ENCODE results near the gene MB21D2. TPM values are rescaled to one million over a fixed set of nuclear protein-coding genes. Genes with fewer than 3 reads are reported as not detected.
A peak's percentile ranks its signal among the peaks of the same experiment; 100 is the strongest.

Gene MB21D2
- polyA plus RNA-seq, 3 donors from 2014 or later = 0.07 to 0.53 TPM; not detected in 1

DNA sequence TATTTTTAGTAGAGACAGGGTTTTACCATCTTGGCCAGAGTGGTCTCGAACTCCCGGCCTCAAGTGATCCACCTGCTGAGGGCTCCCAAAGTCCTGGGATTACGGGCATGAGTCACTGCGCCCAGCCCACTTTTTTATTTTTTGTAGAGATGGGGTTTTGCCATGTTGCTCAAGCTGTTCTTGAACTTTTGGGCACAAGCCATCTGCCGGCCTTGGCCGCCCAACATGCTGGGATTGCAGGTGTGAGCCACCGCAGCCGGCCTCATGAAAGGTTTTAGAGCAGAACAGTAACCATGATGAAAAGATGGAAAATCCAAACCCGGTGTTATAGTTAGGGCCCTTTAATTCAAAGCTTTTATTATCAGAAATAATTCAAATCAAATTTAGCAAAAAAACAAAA, 15.6 kb upstream of the MB21D2 start:
- Mint-ChIP-seq H3K4me1 (no peaks in the 10 kb centered on the region), H3K9me3 (peaks cover 0 to 9% (median 1%) of the 10 kb centered on the region in 6 donors), H3K27ac (no peak overlapping the region), H3K36me3 (no peaks in the 10 kb centered on the region), H3K4me3 (no peak overlapping the region), H3K27me3 (ENCODE audit: low read depth in 3 of 3) (no peaks in the 10 kb centered on the region)
- no peak for DNase-seq

- no peaks in the 10 kb centered on the region for H3K4me1 Mint-ChIP-seq
- no peak for DNase-seq
- no peak overlapping the region for H3K4me3 Mint-ChIP-seq
- no peaks in the 10 kb centered on the region for H3K27me3 Mint-ChIP-seq (ENCODE audit: low read depth in 3 of 3)
- H3K36me3 Mint-ChIP-seq = no peaks in the 10 kb centered on the region
- H3K9me3 Mint-ChIP-seq = peaks cover 0 to 6% (median 1%) of the 10 kb centered on the region in 6 donors
- no peak overlapping the region for H3K27ac Mint-ChIP-seq
Measured at GRCh38 chr3:192931825-192932224, 14.2 kb upstream of the MB21D2 start.

- Mint-ChIP-seq H3K4me3 (no peak overlapping the region), H3K36me3 (no peaks in the 10 kb centered on the region), H3K27me3 (ENCODE audit: low read depth in 3 of 3) (no peaks in the 10 kb centered on the region), H3K9me3 (peaks cover 0 to 4% (median 1%) of the 10 kb centered on the region in 6 donors), H3K4me1 (no peaks in the 10 kb centered on the region), H3K27ac (no peak overlapping the region)
- no peak for DNase-seq
Measured at GRCh38 chr3:192930577-192930976, 12.9 kb upstream of the MB21D2 start.

GRCh38 chr3:192929755-192930547, 12.3 kb upstream of the MB21D2 start:
- no peak for DNase-seq
- no peak overlapping the region for H3K4me3 Mint-ChIP-seq
- peaks cover 0 to 3% (median 1%) of the 10 kb centered on the region in 6 donors for H3K9me3 Mint-ChIP-seq
- no peak overlapping the region for H3K27ac Mint-ChIP-seq
- no peaks in the 10 kb centered on the region for H3K27me3 Mint-ChIP-seq (ENCODE audit: low read depth in 3 of 3)
- H3K36me3 Mint-ChIP-seq = no peaks in the 10 kb centered on the region
- no peaks in the 10 kb centered on the region for H3K4me1 Mint-ChIP-seq

DNA sequence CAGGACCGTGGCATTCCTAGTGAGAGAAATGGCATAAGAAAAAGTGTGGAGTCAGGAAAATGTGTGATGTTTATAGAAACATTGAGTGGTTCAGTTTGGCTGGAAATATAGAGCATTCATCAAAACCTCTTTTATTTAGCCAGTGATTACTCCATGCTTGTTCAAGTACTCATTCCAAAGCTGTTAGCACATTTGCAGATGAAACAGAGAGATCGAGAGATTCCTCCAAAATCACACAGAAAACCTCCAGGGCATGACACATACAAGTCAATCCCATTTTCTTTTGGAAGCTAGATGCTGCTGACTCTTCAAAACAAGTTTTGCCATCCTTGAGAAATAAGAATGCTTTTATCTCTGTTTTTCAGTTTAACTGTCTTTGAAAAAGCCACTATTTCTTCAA, 11.5 kb upstream of the MB21D2 start:
- Mint-ChIP-seq H3K9me3 (peaks cover 0 to 3% (median under 1%) of the 10 kb centered on the region in 6 donors), H3K27ac (no peak overlapping the region), H3K36me3 (no peaks in the 10 kb centered on the region), H3K4me1 (no peaks in the 10 kb centered on the region), H3K4me3 (no peak overlapping the region), H3K27me3 (ENCODE audit: low read depth in 3 of 3) (no peaks in the 10 kb centered on the region)
- no peak for DNase-seq

DNA sequence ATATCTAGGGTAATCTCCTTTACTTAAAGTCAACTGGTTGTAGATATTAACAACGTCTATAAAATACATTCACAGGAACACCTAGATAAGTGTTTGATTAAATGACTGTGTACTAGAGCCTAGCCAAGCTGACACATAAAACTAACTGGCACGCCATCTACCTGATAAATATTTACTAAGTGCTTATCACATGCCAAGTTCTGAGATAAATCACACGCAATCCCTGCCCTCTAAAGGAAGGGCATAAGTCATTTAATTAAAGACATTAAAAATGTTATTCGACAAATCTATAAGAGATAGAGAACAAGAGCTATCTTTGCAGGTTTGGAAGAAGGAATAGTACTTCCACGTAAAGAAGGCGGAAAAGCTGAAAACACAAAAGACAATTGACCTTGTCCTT, 11.1 kb upstream of the MB21D2 start:
- Mint-ChIP-seq H3K27me3 (ENCODE audit: low read depth in 3 of 3) (no peaks in the 10 kb centered on the region), H3K36me3 (no peaks in the 10 kb centered on the region), H3K4me3 (no peak overlapping the region), H3K4me1 (no peaks in the 10 kb centered on the region), H3K9me3 (peaks cover 0 to 3% (median under 1%) of the 10 kb centered on the region in 6 donors), H3K27ac (no peak overlapping the region)
- no peak for DNase-seq

DNA sequence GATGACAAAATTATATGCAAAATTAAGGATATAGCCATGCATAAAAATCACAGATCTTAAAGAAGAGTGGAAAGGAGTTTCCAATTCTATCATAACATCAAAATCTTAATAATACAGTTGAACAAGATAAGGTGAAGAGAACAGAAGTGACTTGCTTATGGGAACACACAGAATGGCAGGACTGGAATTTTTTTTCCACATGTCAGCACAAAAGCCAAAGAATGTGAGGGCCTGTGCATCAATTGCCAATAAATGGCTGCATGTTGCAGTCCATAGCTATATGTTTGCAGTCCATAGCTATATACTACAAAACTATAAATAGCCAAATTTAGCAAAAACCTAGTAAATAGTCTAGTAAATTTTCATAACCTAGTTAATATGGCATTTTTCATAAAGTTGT, 10.4 kb upstream of the MB21D2 start:
- Mint-ChIP-seq H3K27me3 (ENCODE audit: low read depth in 3 of 3) (peaks cover 0 to 3% (median 2%) of the 10 kb centered on the region in 3 donors), H3K27ac (no peak overlapping the region), H3K4me3 (no peak overlapping the region), H3K9me3 (peaks cover 0 to 3% (median under 1%) of the 10 kb centered on the region in 6 donors), H3K36me3 (no peaks in the 10 kb centered on the region), H3K4me1 (no peaks in the 10 kb centered on the region)
- DNase-seq = no peak

- no peaks in the 10 kb centered on the region for H3K4me1 Mint-ChIP-seq
- H3K27me3 Mint-ChIP-seq (ENCODE audit: low read depth in 3 of 3) = peaks cover 0 to 3% (median 2%) of the 10 kb centered on the region in 3 donors
- peaks cover 0 to 3% (median under 1%) of the 10 kb centered on the region in 6 donors for H3K9me3 Mint-ChIP-seq
- DNase-seq = no peak
- no peak overlapping the region for H3K4me3 Mint-ChIP-seq
- no peaks in the 10 kb centered on the region for H3K36me3 Mint-ChIP-seq
- H3K27ac Mint-ChIP-seq = no peak overlapping the region
Measured at GRCh38 chr3:192927016-192927415, 9.4 kb upstream of the MB21D2 start.

- Mint-ChIP-seq H3K36me3 (no peaks in the 10 kb centered on the region), H3K27ac (no peak overlapping the region)
Measured at GRCh38 chr3:192923731-192924130, 6.1 kb upstream of the MB21D2 start.

GRCh38 chr3:192921793-192922192, 4.1 kb upstream of the MB21D2 start:
- Mint-ChIP-seq H3K27ac (no peak overlapping the region), H3K4me3 (no peak overlapping the region), H3K36me3 (no peaks in the 10 kb centered on the region), H3K27me3 (ENCODE audit: low read depth in 3 of 3) (peaks cover 4 to 21% (median 17%) of the 10 kb centered on the region in 3 donors), H3K9me3 (peaks cover 0 to 21% (median 2%) of the 10 kb centered on the region in 6 donors), H3K4me1 (peaks cover 6 to 8% of the 10 kb centered on the region in 2 donors)
- no peak for DNase-seq

More at GRCh38 chr3:192923731-192924130, 6.1 kb upstream of the MB21D2 start:
- peaks cover 0 to 9% (median under 1%) of the 10 kb centered on the region in 6 donors for H3K9me3 Mint-ChIP-seq
- DNase-seq = no peak
- H3K27me3 Mint-ChIP-seq (ENCODE audit: low read depth in 3 of 3) = peaks cover 2 to 11% (median 9%) of the 10 kb centered on the region in 3 donors
- H3K4me1 Mint-ChIP-seq = no peaks in the 10 kb centered on the region
- H3K4me3 Mint-ChIP-seq = no peak overlapping the region

GRCh38 chr3:192920411-192920810, 2.8 kb upstream of the MB21D2 start:
- Mint-ChIP-seq H3K27me3 (ENCODE audit: low read depth in 3 of 3) (peaks cover 6 to 27% (median 17%) of the 10 kb centered on the region in 3 donors), H3K36me3 (peaks cover 0 to 3% (median 0%) of the 10 kb centered on the region in 3 donors), H3K9me3 (peaks cover 2 to 28% (median 4%) of the 10 kb centered on the region in 6 donors), H3K4me1 (peaks cover 7 to 15% of the 10 kb centered on the region in 2 donors), H3K27ac (no peak overlapping the region), H3K4me3 (no peak overlapping the region)
- no peak for DNase-seq

DNA sequence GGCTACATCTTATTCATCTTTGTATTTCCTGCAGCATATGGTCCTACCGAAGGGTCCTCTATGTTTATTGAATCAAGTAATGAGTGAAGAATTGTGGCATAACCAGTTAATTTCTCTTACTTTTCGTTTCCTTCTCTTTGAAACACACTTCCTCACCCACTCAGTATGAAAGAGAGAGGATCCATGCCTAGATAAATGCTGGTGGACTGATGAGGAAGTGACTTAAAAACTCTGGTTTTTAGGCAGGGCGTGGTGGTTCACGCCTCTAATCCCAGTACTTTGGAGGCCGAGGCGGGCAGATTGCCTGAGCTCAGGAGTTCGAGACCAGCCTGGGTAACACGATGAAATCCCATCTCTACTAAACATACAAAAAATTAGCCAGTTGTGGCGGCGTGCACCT, 2.2 kb upstream of the MB21D2 start:
- no peak overlapping the region for H3K4me3 Mint-ChIP-seq

GRCh38 chr3:192918275-192918588, 576 bp upstream of the MB21D2 start:
- Mint-ChIP-seq H3K9me3 (peaks cover 3 to 34% (median 4%) of the 10 kb centered on the region in 6 donors), H3K27ac (no peak overlapping the region), H3K4me1 (peaks cover 7 to 15% of the 10 kb centered on the region in 2 donors), H3K27me3 (ENCODE audit: low read depth in 3 of 3) (peaks cover 10 to 27% (median 23%) of the 10 kb centered on the region in 3 donors), H3K4me3 (peak overlapping the region; percentile 30 to 71 (median 53)), H3K36me3 (peaks cover 0 to 3% (median 0%) of the 10 kb centered on the region in 3 donors)
- no peak for DNase-seq

More for the DNA sequence above, 2.2 kb upstream of the MB21D2 start:
- Mint-ChIP-seq H3K4me1 (peaks cover 7 to 15% of the 10 kb centered on the region in 2 donors), H3K9me3 (peaks cover 2 to 28% (median 4%) of the 10 kb centered on the region in 6 donors), H3K27me3 (ENCODE audit: low read depth in 3 of 3) (peaks cover 7 to 27% (median 17%) of the 10 kb centered on the region in 3 donors), H3K36me3 (peaks cover 0 to 3% (median 0%) of the 10 kb centered on the region in 3 donors), H3K27ac (no peak overlapping the region)
- DNase-seq = no peak

DNA sequence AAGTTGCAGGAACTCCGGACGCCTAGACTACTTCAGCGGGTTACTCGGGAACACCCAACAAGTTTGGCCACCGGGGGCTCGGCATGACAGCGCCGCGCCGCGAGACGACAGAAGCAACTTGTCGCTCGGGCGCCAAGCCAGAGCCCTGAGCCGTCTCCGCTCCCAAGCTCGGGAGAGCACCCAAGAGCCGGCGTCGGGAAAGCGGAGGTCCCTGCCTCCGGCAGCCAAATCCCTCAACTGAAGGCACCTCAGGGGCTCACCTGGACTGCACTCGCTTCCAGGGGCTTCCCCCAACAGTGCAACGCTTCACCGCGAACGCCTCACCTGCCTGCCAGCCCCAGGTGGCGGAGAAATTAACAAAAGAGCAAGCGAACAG, 640 bp downstream of the MB21D2 start:
- peaks cover 0 to 3% (median 0%) of the 10 kb centered on the region in 3 donors for H3K36me3 Mint-ChIP-seq
- DNase-seq = no peak
- H3K4me1 Mint-ChIP-seq = peaks cover 7 to 15% of the 10 kb centered on the region in 2 donors
- peak overlapping the region; percentile 56 to 67 (median 64) for H3K4me3 Mint-ChIP-seq
- H3K27me3 Mint-ChIP-seq (ENCODE audit: low read depth in 3 of 3) = peaks cover 9 to 27% (median 21%) of the 10 kb centered on the region in 3 donors
- H3K27ac Mint-ChIP-seq = no peak overlapping the region
- H3K9me3 Mint-ChIP-seq = peaks cover 3 to 34% (median 4%) of the 10 kb centered on the region in 6 donors

All from immature natural killer cell (primary cell).